GM18520 (cell line): ENCODE data around the gene FRYL.
"Not testable (repeated sequence)": the region's sequence is repeated elsewhere in the genome, so short reads cannot be mapped to it uniquely, and the experiment has no call there.

Source experiments
- ATAC-seq: cut with Tn5 transposase; IDR thresholded peaks from one replicate; pipeline ENCODE4 v1.9.1; 2021; ENCODE audit not compliant: unreplicated experiment

FRYL gene

GRCh38 chr4:48462363-48462762, 317.7 kb downstream of the FRYL start:
- no peak for ATAC-seq

GRCh38 chr4:48461000-48461399, 319.1 kb downstream of the FRYL start:
- ATAC-seq = no peak

- ATAC-seq = no peak
Measured at GRCh38 chr4:48454591-48454990, 325.5 kb downstream of the FRYL start.

GRCh38 chr4:48451656-48452055, 328.4 kb downstream of the FRYL start:
- not testable (repeated sequence) for ATAC-seq

GRCh38 chr4:48450740-48451139, 329.3 kb downstream of the FRYL start:
- ATAC-seq = no peak

- no peak for ATAC-seq
Measured at GRCh38 chr4:48449151-48449550, 330.9 kb downstream of the FRYL start.
